Endothelial cell of umbilical vein (primary cell): ENCODE measurements around the gene MTPN.

Experiments
- JUN ChIP-seq: IDR thresholded peaks from 2 replicates; pipeline ENCODE4 v1.6.1; 2011; ENCODE audit warnings: borderline replicate concordance, low read depth; ENCODE audit not compliant: insufficient read length, insufficient read depth
- TF ChIP-seq, protein P1 (sequence below): IDR thresholded peaks from 2 replicates; pipeline ENCODE4 v1.6.1; 2011; ENCODE audit not compliant: insufficient read depth, insufficient read length
- TF ChIP-seq, protein P2 (sequence below), 2 donors: IDR thresholded peaks; 1 replicate in 1 of 2; 2 replicates in 1 of 2; pipeline ENCODE4 v1.5.1; 2011; ENCODE audit warnings: low read length in 2 of 2, mild to moderate bottlenecking in 2 of 2, moderate library complexity in 2 of 2, control low read depth in 1 of 2, inconsistent platforms in 1 of 2, low read depth in 1 of 2; ENCODE audit not compliant: insufficient read depth in 1 of 2; ENCODE audit errors: extremely low read depth in 1 of 2

DNA sequence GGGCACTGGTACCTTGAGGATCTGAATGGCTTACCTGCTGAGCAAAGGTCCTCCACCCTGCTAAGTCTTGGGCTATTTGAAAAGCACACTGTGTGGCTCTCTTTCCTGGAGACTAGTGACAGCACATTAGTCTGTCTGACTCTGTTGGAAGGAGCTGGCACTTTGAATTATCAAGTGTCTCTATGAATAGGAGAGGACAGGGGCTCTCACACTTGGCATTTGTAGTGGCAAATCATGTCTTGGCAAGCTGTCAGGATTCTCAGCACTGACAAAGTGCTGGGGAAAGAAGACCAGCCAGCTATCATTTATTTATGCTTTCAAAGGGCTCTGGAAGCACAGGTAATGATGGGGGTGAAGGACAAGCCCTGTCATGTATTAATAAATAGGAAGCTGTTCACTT is 62.8 kb downstream of the MTPN start:
- no peak for TF ChIP-seq JUN
- TF ChIP-seq, protein P1, sequence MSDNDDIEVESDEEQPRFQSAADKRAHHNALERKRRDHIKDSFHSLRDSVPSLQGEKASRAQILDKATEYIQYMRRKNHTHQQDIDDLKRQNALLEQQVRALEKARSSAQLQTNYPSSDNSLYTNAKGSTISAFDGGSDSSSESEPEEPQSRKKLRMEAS = no peak
- TF ChIP-seq, protein P2, sequence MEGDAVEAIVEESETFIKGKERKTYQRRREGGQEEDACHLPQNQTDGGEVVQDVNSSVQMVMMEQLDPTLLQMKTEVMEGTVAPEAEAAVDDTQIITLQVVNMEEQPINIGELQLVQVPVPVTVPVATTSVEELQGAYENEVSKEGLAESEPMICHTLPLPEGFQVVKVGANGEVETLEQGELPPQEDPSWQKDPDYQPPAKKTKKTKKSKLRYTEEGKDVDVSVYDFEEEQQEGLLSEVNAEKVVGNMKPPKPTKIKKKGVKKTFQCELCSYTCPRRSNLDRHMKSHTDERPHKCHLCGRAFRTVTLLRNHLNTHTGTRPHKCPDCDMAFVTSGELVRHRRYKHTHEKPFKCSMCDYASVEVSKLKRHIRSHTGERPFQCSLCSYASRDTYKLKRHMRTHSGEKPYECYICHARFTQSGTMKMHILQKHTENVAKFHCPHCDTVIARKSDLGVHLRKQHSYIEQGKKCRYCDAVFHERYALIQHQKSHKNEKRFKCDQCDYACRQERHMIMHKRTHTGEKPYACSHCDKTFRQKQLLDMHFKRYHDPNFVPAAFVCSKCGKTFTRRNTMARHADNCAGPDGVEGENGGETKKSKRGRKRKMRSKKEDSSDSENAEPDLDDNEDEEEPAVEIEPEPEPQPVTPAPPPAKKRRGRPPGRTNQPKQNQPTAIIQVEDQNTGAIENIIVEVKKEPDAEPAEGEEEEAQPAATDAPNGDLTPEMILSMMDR (IDR thresholded peaks at IDR 0.05; ENCODE audit: extremely low read depth in 1 of 2, insufficient read depth in 1 of 2, low read depth in 1 of 2, low read length in 2 of 2) = no peak
